GM23248 (cell line): ENCODE results near the gene RNF25. TPM values are rescaled to one million over a fixed set of nuclear protein-coding genes. Genes with fewer than 3 reads are reported as not detected.

Experiments used
- DNase-seq: peaks from one replicate; pipeline ENCODE4 v3.0.0-alpha.2; 2015
- H2AFZ ChIP-seq: fragments of 200-600 bp; sonication (generic); 2 replicates; pipeline ENCODE4 v1.6.1; 2016; ENCODE audit warnings: antibody characterized with exemption
- H3F3A ChIP-seq: fragments of 200-600 bp; sonication (generic); 2 replicates; pipeline ENCODE4 v1.6.1; 2016; ENCODE audit warnings: mild to moderate bottlenecking, antibody characterized with exemption, mixed run types; ENCODE audit not compliant: insufficient read depth
- H3K27ac ChIP-seq: fragments of 200-600 bp; sonication (generic); 2 replicates; pipeline ENCODE4 v1.5.1; 2016; ENCODE audit warnings: mild to moderate bottlenecking
- H3K27me3 ChIP-seq: fragments of 200-600 bp; sonication (generic); replicated peaks from 2 replicates; pipeline ENCODE4 v1.6.1; 2016; ENCODE audit warnings: mild to moderate bottlenecking; ENCODE audit not compliant: insufficient read depth
- H3K36me3 ChIP-seq: fragments of 200-600 bp; sonication (generic); 2 replicates; pipeline ENCODE4 v1.6.1; 2016; ENCODE audit warnings: low read depth, mild to moderate bottlenecking
- H3K4me1 ChIP-seq: fragments of 200-600 bp; sonication (generic); 2 replicates; pipeline ENCODE4 v1.6.1; 2016; ENCODE audit warnings: mild to moderate bottlenecking; ENCODE audit not compliant: insufficient read depth
- H3K4me2 ChIP-seq: fragments of 200-600 bp; sonication (generic); one replicate; pipeline ENCODE4 v1.6.1; 2016; ENCODE audit warnings: mild to moderate bottlenecking; ENCODE audit not compliant: unreplicated experiment
- H3K4me3 ChIP-seq: fragments of 200-600 bp; sonication (generic); 2 replicates; pipeline ENCODE4 v1.5.1; 2016; ENCODE audit warnings: mild to moderate bottlenecking
- H3K79me2 ChIP-seq: fragments of 200-600 bp; sonication (generic); 2 replicates; pipeline ENCODE4 v1.6.1; 2016; ENCODE audit warnings: mild to moderate bottlenecking; ENCODE audit not compliant: insufficient read depth
- H3K9ac ChIP-seq: fragments of 200-600 bp; sonication (generic); 2 replicates; pipeline ENCODE4 v1.6.1; 2016; ENCODE audit warnings: mild to moderate bottlenecking
- H3K9me2 ChIP-seq: fragments of 200-600 bp; sonication (generic); 2 replicates; pipeline ENCODE4 v1.6.1; 2016; ENCODE audit warnings: mixed run types, mild to moderate bottlenecking, moderate library complexity; ENCODE audit not compliant: insufficient read depth
- H3K9me3 ChIP-seq: fragments of 200-600 bp; sonication (generic); one replicate; pipeline ENCODE4 v1.6.1; 2017; ENCODE audit warnings: low read depth
- H4K20me1 ChIP-seq: fragments of 200-600 bp; sonication (generic); 2 replicates; pipeline ENCODE4 v1.6.0; 2016; ENCODE audit not compliant: insufficient read depth
- EZH2 ChIP-seq: fragments of 200-600 bp; sonication (generic); IDR thresholded peaks from 2 replicates; pipeline ENCODE4 v1.6.1; 2018; ENCODE audit warnings: antibody characterized with exemption, mild to moderate bottlenecking; ENCODE audit not compliant: insufficient read depth, poor library complexity, severe bottlenecking
- EZH2phosphoT487 ChIP-seq: fragments of 200-600 bp; sonication (generic); IDR thresholded peaks from 2 replicates; pipeline ENCODE4 v1.6.1; 2018; ENCODE audit warnings: antibody characterized with exemption, moderate library complexity, mild to moderate bottlenecking, low read depth; ENCODE audit not compliant: insufficient read depth
- WGBS, 2 experiments: methylation state at CpG; one replicate each; pipeline ENCODE4 v1.1.6; 2015 to 2017; ENCODE audit warnings: low lambda C conversion rate in 2 of 2, low coverage in 1 of 2; ENCODE audit errors: missing lambda C conversion rate in 2 of 2; 5-methylcytosine and 5-hydroxymethylcytosine counted together
- in situ Hi-C: fragments of 300-500 bp; cut with MboI; formaldehyde crosslinking; loops from 2 replicates; pipeline ENCODE4 v1.15.0; 2020
- polyA plus RNA-seq: library from polyadenylated mRNA; unstranded; fragments of >200 nt; fragmentation: Nextera tagmentation; extraction: Ambion mirVana; gene quantifications from 2 replicates; pipeline ENCODE4 v1.2.1, GENCODE V29; 2016
- total RNA-seq: library from RNA; depleted of rRNA; stranded (reverse); fragments of >200 nt; shearing (Covaris generic); gene quantifications from 2 replicates; pipeline ENCODE4 v1.2.3, GENCODE V29; 2014

The RNF25 gene
- total and polyA plus RNA-seq, 2 experiments from 2014 or later = 37.4 to 41.1 TPM

- no peaks in the 10 kb centered on the region for H3K9me2 ChIP-seq
- no peak overlapping the region for H3K4me3 ChIP-seq
- in situ Hi-C loops = no loop called here
- no peaks in the 10 kb centered on the region for H3K36me3 ChIP-seq
- WGBS, 2 experiments = 98 to 100% methylated on average over 7 of the region's 7 CpGs
- no peaks in the 10 kb centered on the region for H4K20me1 ChIP-seq
- H3K79me2 ChIP-seq = peaks cover 94% of the 10 kb centered on the region
- peaks cover 2% of the 10 kb centered on the region; the same call in 1 of the 2 replicates for H3F3A ChIP-seq
- no peak overlapping the region for H2AFZ ChIP-seq
- H3K9me3 ChIP-seq = no peaks in the 10 kb centered on the region
- no peak for DNase-seq
- no peaks in the 10 kb centered on the region for H3K27me3 ChIP-seq
- TF ChIP-seq EZH2phosphoT487 (no peak), EZH2 (no peak)
- no peak overlapping the region for H3K27ac ChIP-seq
- H3K9ac ChIP-seq = no peak overlapping the region
- no peak overlapping the region for H3K4me2 ChIP-seq
- 0 out of 2 replicates have a peak, but pooled peaks cover 5% of the 10 kb centered on the region for H3K4me1 ChIP-seq
Observed at GRCh38 chr2:218718058-218718457, 46.3 kb upstream of the RNF25 start.

- Histone ChIP-seq H3K9ac (no peak overlapping the region), H3K36me3 (no peaks in the 10 kb centered on the region), H3F3A (no peaks in the 10 kb centered on the region), H3K79me2 (peaks cover 97% of the 10 kb centered on the region), H2AFZ (no peak overlapping the region), H3K4me3 (no peak overlapping the region), H4K20me1 (no peaks in the 10 kb centered on the region), H3K9me2 (no peaks in the 10 kb centered on the region), H3K4me2 (no peak overlapping the region), H3K27me3 (no peaks in the 10 kb centered on the region), H3K27ac (no peak overlapping the region), H3K9me3 (no peaks in the 10 kb centered on the region), H3K4me1 (0 out of 2 replicates have a peak, but pooled peaks cover 4% of the 10 kb centered on the region)
- in situ Hi-C loops = no loop called here
- 88 to 90% methylated on average over 3 of the region's 3 CpGs for WGBS, 2 experiments
- no peak for TF ChIP-seq EZH2phosphoT487
- no peak for TF ChIP-seq EZH2
- DNase-seq = peak; percentile 47
Observed at GRCh38 chr2:218717262-218717661, 45.5 kb upstream of the RNF25 start.

- peaks cover 9% of the 10 kb centered on the region for H3F3A ChIP-seq
- H3K9ac ChIP-seq = no peak overlapping the region
- H3K4me3 ChIP-seq = no peak overlapping the region
- 61 to 65% methylated on average over 4 of the region's 4 CpGs for WGBS, 2 experiments
- no peak overlapping the region for H2AFZ ChIP-seq
- DNase-seq = no peak
- TF ChIP-seq EZH2 = no peak
- no peak for TF ChIP-seq EZH2phosphoT487
- no peaks in the 10 kb centered on the region for H3K36me3 ChIP-seq
- H3K27me3 ChIP-seq = no peaks in the 10 kb centered on the region
- no peaks in the 10 kb centered on the region for H4K20me1 ChIP-seq
- H3K4me1 ChIP-seq = peaks cover 10% of the 10 kb centered on the region
- H3K9me3 ChIP-seq = no peaks in the 10 kb centered on the region
- no peak overlapping the region for H3K4me2 ChIP-seq
- no peaks in the 10 kb centered on the region for H3K9me2 ChIP-seq
- H3K27ac ChIP-seq = no peak overlapping the region
- peaks cover 95% of the 10 kb centered on the region for H3K79me2 ChIP-seq
- in situ Hi-C loops = no loop called here
Observed at GRCh38 chr2:218716070-218716469, 44.3 kb upstream of the RNF25 start.

- Histone ChIP-seq H3K9ac (no peak overlapping the region), H3K79me2 (peaks cover 76% of the 10 kb centered on the region), H4K20me1 (no peaks in the 10 kb centered on the region), H3K27me3 (no peaks in the 10 kb centered on the region), H3K4me3 (no peak overlapping the region), H3K4me2 (no peak overlapping the region), H3K4me1 (peaks cover 10% of the 10 kb centered on the region), H2AFZ (no peak overlapping the region), H3K9me3 (no peaks in the 10 kb centered on the region), H3F3A (peaks cover 9% of the 10 kb centered on the region), H3K9me2 (no peaks in the 10 kb centered on the region), H3K27ac (no peak overlapping the region), H3K36me3 (no peaks in the 10 kb centered on the region)
- TF ChIP-seq EZH2 = no peak
- TF ChIP-seq EZH2phosphoT487 = no peak
- WGBS, 2 experiments = 90 to 100% methylated on average over 2 of the region's 2 CpGs
- no peak for DNase-seq
- in situ Hi-C loops = no loop called here
Observed at GRCh38 chr2:218713922-218714321, 42.1 kb upstream of the RNF25 start.

GRCh38 chr2:218711550-218711929, 39.7 kb upstream of the RNF25 start:
- peak overlapping the region; percentile 86 for H3K4me3 ChIP-seq
- no peaks in the 10 kb centered on the region for H3K9me2 ChIP-seq
- H3K4me1 ChIP-seq = peaks cover 7% of the 10 kb centered on the region
- no peaks in the 10 kb centered on the region for H3K27me3 ChIP-seq
- H3K4me2 ChIP-seq = peak overlapping the region; percentile 96
- no peaks in the 10 kb centered on the region for H3K36me3 ChIP-seq
- WGBS, 2 experiments = 5 to 7% methylated on average over 5 of the region's 5 CpGs
- peak; percentile 32 for DNase-seq
- peak overlapping the region; percentile 74 for H3K27ac ChIP-seq
- TF ChIP-seq EZH2phosphoT487 (no peak), EZH2 (no peak)
- H4K20me1 ChIP-seq = no peaks in the 10 kb centered on the region
- H3F3A ChIP-seq = peaks cover 9% of the 10 kb centered on the region
- in situ Hi-C loops = no loop called here
- peak overlapping the region; percentile 84 for H3K9ac ChIP-seq
- peaks cover 52% of the 10 kb centered on the region for H3K79me2 ChIP-seq
- peak overlapping the region; percentile 96 for H2AFZ ChIP-seq
- no peaks in the 10 kb centered on the region for H3K9me3 ChIP-seq
